ENCODE data around the gene ZIC1. TPM values are rescaled to one million over a fixed set of nuclear protein-coding genes. Genes with fewer than 3 reads are reported as not detected.

The ZIC1 gene
- total and polyA plus RNA-seq, 2 of the 13 experiments (the other 11 are each of a cell fraction or from before 2014, with no cell fraction given): not detected

DNA sequence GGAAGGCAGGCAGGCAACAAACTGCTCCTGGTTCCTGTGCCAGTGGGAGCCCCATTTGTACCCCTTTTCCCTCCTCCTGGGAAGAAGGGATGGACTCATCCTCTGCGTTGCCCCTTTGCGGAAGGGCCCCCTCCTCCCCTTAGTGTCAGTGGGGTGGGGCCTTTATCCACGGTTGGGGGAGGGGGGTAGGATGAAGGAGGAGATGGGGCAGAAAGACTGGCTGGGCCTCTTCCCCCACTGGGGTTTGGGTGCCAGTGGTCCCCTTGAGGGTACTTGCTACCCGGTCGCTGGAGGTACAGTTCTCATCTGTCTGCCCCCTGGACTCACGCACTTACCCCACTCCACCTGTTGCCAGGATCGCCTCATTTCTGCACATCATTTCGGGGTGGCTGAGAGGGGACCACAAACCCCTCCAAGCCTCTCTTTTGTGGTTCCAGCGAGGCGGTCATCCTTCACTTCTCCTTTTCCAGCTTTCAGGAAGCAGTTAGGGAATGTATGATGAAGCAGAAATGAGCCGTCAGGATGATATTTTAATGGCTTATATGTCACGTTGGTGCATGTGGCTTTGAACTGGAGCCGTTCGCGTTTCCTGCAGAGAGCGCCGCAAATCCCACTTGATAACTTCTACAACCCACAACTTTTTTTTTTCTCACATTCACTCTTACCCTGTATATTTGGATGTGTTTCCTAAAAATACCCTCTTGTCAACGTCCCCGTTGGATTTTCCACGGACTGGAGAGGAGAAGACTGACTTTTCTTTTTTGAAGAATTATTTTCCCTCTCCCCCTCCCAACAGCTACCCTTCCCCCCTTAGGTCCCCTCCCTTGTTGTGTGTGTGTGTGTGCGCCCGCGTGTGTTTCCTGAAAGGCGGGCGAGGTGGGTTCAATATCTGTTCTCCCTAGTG lies 2.9 kb upstream of the ZIC1 start, which contains the start of gene ZIC4:
ZIC4 (minus strand) TSS at position 516 of the 904 bp plus-strand sequence. CDS start 3,746 bp downstream, outside the sequence.
- Histone ChIP-seq H3K4me2 (ENCODE audit: low read depth, low read length) (no peak within 1 kb of the TSS; the same call in 1 of the 2 replicates), H3K36me3 (replicated peaks in 1 of 2; ENCODE audit: control insufficient read depth in 1 of 2, insufficient read depth in 2 of 2, low read length in 2 of 2) (no peaks in the 10 kb centered on the region), H3K79me2 (ENCODE audit: insufficient read depth, low read length) (no peaks in the 10 kb centered on the region), H3K9ac (ENCODE audit: insufficient read depth, low read depth, low read length) (no peak within 1 kb of the TSS), H4K20me1 (ENCODE audit: insufficient read depth, low read length) (no peaks in the 10 kb centered on the region), H3K27me3 (ENCODE audit: control insufficient read depth in 1 of 2, insufficient read depth in 2 of 2, low read length in 2 of 2) (peaks cover 2 to 49% of the 10 kb centered on the region in 2 experiments), H3K4me3 (replicated peaks in 1 of 3; ENCODE audit: insufficient read depth in 1 of 3, low read depth in 2 of 3, low read length in 3 of 3) (no peak within 1 kb of the TSS), H3K27ac (ENCODE audit: extremely low read length, insufficient read depth, low read length) (no peak within 1 kb of the TSS), H3K9me3 (ENCODE audit: low read length) (no peaks in the 10 kb centered on the region), H3K4me1 (ENCODE audit: insufficient read depth, low read length) (no peaks in the 10 kb centered on the region), H2AFZ (ENCODE audit: low read length) (no peak within 1 kb of the TSS)
- WGBS (ENCODE audit: low lambda C conversion rate): 36% methylated on average over 22 of the region's 25 CpGs
- no peak for FAIRE-seq
- intact Hi-C loops (cut with micrococcal nuclease; ENCODE audit: unreplicated experiment): no loop called here
- CTCF ChIA-PET (ENCODE audit: low intra/inter-chr PET ratio, low total read pairs): no interaction called here
- in situ Hi-C loops (cut with HindIII; ENCODE audit: extremely low pct_ligation_motif_present, low pct_unique_long_range_greater_than_20kb): no loop called here
- DNase-seq (ENCODE audit: low spot score): no peak
- ATAC-seq: no peak
- TF ChIP-seq ONECUT2 (CRISPR knock-in tag; IDR thresholded peaks at IDR 0.05) (no peak), CENPBD1 (CRISPR knock-in tag; IDR thresholded peaks at IDR 0.05; ENCODE audit: borderline replicate concordance, low read depth) (no peak), FOXK1 (CRISPR knock-in tag; IDR thresholded peaks at IDR 0.05; ENCODE audit: borderline replicate concordance, low read depth) (no peak), HDAC2 (CRISPR knock-in tag; IDR thresholded peaks at IDR 0.05) (no peak), BCL3 (CRISPR knock-in tag; IDR thresholded peaks at IDR 0.05) (no peak), ZNF17 (CRISPR knock-in tag; IDR thresholded peaks at IDR 0.05) (no peak), ATRX (CRISPR knock-in tag; IDR thresholded peaks at IDR 0.05; ENCODE audit: borderline replicate concordance) (no peak), SRY (CRISPR knock-in tag; IDR thresholded peaks at IDR 0.05) (no peak), MYC (CRISPR knock-in tag; IDR thresholded peaks at IDR 0.05; ENCODE audit: borderline replicate concordance) (no peak), ZNF746 (CRISPR knock-in tag; IDR thresholded peaks at IDR 0.05) (no peak), SRSF1 (optimal IDR thresholded peaks at IDR 0.05; ENCODE audit: low read depth, low read length) (no peak), HOXA3 (CRISPR knock-in tag; IDR thresholded peaks at IDR 0.05) (no peak), HOXA7 (CRISPR knock-in tag; IDR thresholded peaks at IDR 0.05) (no peak), MZF1 (CRISPR knock-in tag; IDR thresholded peaks at IDR 0.05; ENCODE audit: borderline replicate concordance) (no peak), ZNF780A (CRISPR knock-in tag; IDR thresholded peaks at IDR 0.05) (no peak)
- TF ChIP-seq, protein P1, sequence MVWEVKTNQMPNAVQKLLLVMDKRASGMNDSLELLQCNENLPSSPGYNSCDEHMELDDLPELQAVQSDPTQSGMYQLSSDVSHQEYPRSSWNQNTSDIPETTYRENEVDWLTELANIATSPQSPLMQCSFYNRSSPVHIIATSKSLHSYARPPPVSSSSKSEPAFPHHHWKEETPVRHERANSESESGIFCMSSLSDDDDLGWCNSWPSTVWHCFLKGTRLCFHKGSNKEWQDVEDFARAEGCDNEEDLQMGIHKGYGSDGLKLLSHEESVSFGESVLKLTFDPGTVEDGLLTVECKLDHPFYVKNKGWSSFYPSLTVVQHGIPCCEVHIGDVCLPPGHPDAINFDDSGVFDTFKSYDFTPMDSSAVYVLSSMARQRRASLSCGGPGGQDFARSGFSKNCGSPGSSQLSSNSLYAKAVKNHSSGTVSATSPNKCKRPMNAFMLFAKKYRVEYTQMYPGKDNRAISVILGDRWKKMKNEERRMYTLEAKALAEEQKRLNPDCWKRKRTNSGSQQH (CRISPR knock-in tag; IDR thresholded peaks at IDR 0.05; ENCODE audit: low read depth): no peak
- POLR2A ChIA-PET: no interaction called here
- no TSS peak for BruUV-seq (replicated peaks)
